Rectal smooth muscle tissue (tissue), 1 donor: ENCODE data around the gene NCOA7.
"Not testable (repeated sequence)": the region's sequence is repeated elsewhere in the genome, so short reads cannot be mapped to it uniquely, and the experiment has no call there.

Source experiments
- H3K27ac ChIP-seq: one replicate; pipeline ENCODE4 v1.7.0; 2013; ENCODE audit warnings: low read depth, low read length, inconsistent platforms
- H3K27me3 ChIP-seq: one replicate; pipeline ENCODE4 v1.7.0; 2013; ENCODE audit warnings: low read length; ENCODE audit not compliant: control insufficient read depth, insufficient read depth
- H3K36me3 ChIP-seq: one replicate; pipeline ENCODE4 v1.7.0; 2013; ENCODE audit warnings: low read length; ENCODE audit not compliant: control insufficient read depth, insufficient read depth
- H3K4me1 ChIP-seq: one replicate; pipeline ENCODE4 v1.7.0; 2013; ENCODE audit warnings: low read length; ENCODE audit not compliant: control insufficient read depth, insufficient read depth
- H3K4me3 ChIP-seq: one replicate; pipeline ENCODE4 v1.7.0; 2013; ENCODE audit warnings: low read length
- H3K9ac ChIP-seq: one replicate; pipeline ENCODE4 v1.7.0; 2013; ENCODE audit warnings: low read length

NCOA7 gene

GRCh38 chr6:125963817-125964216, 173.1 kb downstream of the NCOA7 start:
- no peak overlapping the region for H3K9ac ChIP-seq
- H3K4me3 ChIP-seq = no peak overlapping the region
- no peaks in the 10 kb centered on the region for H3K36me3 ChIP-seq
- no peaks in the 10 kb centered on the region for H3K27me3 ChIP-seq
- H3K27ac ChIP-seq = no peak overlapping the region
- H3K4me1 ChIP-seq = no peaks in the 10 kb centered on the region

- no peak overlapping the region for H3K4me3 ChIP-seq
- H3K36me3 ChIP-seq = no peaks in the 10 kb centered on the region
- H3K4me1 ChIP-seq = no peaks in the 10 kb centered on the region
- no peak overlapping the region for H3K27ac ChIP-seq
- H3K27me3 ChIP-seq = no peaks in the 10 kb centered on the region
- no peak overlapping the region for H3K9ac ChIP-seq
Measured at GRCh38 chr6:125966569-125966968, 175.8 kb downstream of the NCOA7 start.

GRCh38 chr6:125968493-125968892, 177.7 kb downstream of the NCOA7 start:
- H3K4me1 ChIP-seq = no peaks in the 10 kb centered on the region
- H3K27ac ChIP-seq = no peak overlapping the region
- H3K27me3 ChIP-seq = no peaks in the 10 kb centered on the region
- H3K36me3 ChIP-seq = no peaks in the 10 kb centered on the region
- H3K4me3 ChIP-seq = no peak overlapping the region
- no peak overlapping the region for H3K9ac ChIP-seq

GRCh38 chr6:125970760-125971159, 180.0 kb downstream of the NCOA7 start:
- H3K27ac ChIP-seq = no peak overlapping the region
- no peaks in the 10 kb centered on the region for H3K4me1 ChIP-seq
- H3K4me3 ChIP-seq = no peak overlapping the region
- no peaks in the 10 kb centered on the region for H3K36me3 ChIP-seq
- H3K27me3 ChIP-seq = no peaks in the 10 kb centered on the region
- no peak overlapping the region for H3K9ac ChIP-seq

- H3K27me3 ChIP-seq, H3K4me1 ChIP-seq, H3K27ac ChIP-seq, H3K9ac ChIP-seq, H3K4me3 ChIP-seq, H3K36me3 ChIP-seq: not testable (repeated sequence)
Measured at GRCh38 chr6:125972478-125972877, 181.7 kb downstream of the NCOA7 start.

- Histone ChIP-seq H3K27me3 (no peaks in the 10 kb centered on the region), H3K27ac (no peak overlapping the region), H3K9ac (no peak overlapping the region), H3K4me3 (no peak overlapping the region), H3K4me1 (no peaks in the 10 kb centered on the region), H3K36me3 (no peaks in the 10 kb centered on the region)
Measured at GRCh38 chr6:125974214-125974866, 183.6 kb downstream of the NCOA7 start.

GRCh38 chr6:125979101-125979500, 188.3 kb downstream of the NCOA7 start:
- H3K4me3 ChIP-seq = no peak overlapping the region
- no peaks in the 10 kb centered on the region for H3K27me3 ChIP-seq
- no peak overlapping the region for H3K9ac ChIP-seq
- no peak overlapping the region for H3K27ac ChIP-seq
- H3K36me3 ChIP-seq = peaks cover 2% of the 10 kb centered on the region
- H3K4me1 ChIP-seq = no peaks in the 10 kb centered on the region
